Suprapubic skin (tissue), 3 donors: ENCODE data around the gene RTN4IP1.

Experiments
- POLR2A ChIP-seq, 2 donors: fragments of 450-650 bp; IDR thresholded peaks; one replicate each; pipeline ENCODE4 v1.6.1; 2017; ENCODE audit warnings: antibody characterized with exemption in 2 of 2, mild to moderate bottlenecking in 2 of 2, moderate library complexity in 2 of 2
- TF ChIP-seq, protein P1 (sequence below), 2 donors: fragments of 200-600 bp in 1 of 2; fragments of 450-650 bp in 1 of 2; sonication (generic) in 1 of 2; IDR thresholded peaks; one replicate each; pipeline ENCODE4 v1.5.1; 2016 to 2019; ENCODE audit warnings: antibody characterized with exemption in 2 of 2, mild to moderate bottlenecking in 1 of 2, moderate library complexity in 1 of 2

DNA sequence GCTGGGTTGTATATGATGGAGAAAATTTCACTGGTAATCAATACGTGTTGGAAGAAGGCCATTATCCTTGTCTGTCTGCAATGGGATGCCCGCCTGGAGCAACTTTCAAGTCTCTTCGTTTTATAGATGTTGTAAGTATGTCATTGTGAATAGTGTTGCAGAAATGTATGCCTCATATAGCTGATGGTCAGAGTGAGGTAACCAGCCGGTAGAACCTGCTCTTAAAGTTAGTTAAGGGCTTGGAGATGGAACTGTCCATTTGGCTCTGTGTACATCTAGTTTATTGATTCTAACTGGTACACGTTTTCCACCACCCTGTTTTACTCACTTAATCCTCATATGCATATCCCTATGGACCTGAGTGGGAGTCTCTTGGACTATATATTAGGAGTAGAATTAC lies 73.5 kb downstream of the RTN4IP1 start:
- TF ChIP-seq, protein P1, sequence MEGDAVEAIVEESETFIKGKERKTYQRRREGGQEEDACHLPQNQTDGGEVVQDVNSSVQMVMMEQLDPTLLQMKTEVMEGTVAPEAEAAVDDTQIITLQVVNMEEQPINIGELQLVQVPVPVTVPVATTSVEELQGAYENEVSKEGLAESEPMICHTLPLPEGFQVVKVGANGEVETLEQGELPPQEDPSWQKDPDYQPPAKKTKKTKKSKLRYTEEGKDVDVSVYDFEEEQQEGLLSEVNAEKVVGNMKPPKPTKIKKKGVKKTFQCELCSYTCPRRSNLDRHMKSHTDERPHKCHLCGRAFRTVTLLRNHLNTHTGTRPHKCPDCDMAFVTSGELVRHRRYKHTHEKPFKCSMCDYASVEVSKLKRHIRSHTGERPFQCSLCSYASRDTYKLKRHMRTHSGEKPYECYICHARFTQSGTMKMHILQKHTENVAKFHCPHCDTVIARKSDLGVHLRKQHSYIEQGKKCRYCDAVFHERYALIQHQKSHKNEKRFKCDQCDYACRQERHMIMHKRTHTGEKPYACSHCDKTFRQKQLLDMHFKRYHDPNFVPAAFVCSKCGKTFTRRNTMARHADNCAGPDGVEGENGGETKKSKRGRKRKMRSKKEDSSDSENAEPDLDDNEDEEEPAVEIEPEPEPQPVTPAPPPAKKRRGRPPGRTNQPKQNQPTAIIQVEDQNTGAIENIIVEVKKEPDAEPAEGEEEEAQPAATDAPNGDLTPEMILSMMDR (IDR thresholded peaks at IDR 0.05) = no peak
- TF ChIP-seq POLR2A (IDR thresholded peaks at IDR 0.05) = no peak
